ENCODE results near the gene MAK. TPM values are rescaled to one million over a fixed set of nuclear protein-coding genes. Genes with fewer than 3 reads are reported as not detected.
"Not testable (repeated sequence)": the region's sequence is repeated elsewhere in the genome, so short reads cannot be mapped to it uniquely, and the experiment has no call there.

MAK gene
- total and polyA plus RNA-seq, 2 donors, result 0.09 to 0.11 TPM

GRCh38 chr6:10880366-10880765 is 42.0 kb upstream of the MAK start:
- peaks cover 45 to 76% of the 10 kb centered on the region in 2 donors for H3K27me3 ChIP-seq (ENCODE audit: control insufficient read depth in 2 of 2, insufficient read depth in 1 of 2, low read length in 1 of 2)

GRCh38 chr6:10877871-10878270 is 39.5 kb upstream of the MAK start:
- Histone ChIP-seq H3K4me1 (ENCODE audit: control insufficient read depth in 2 of 2, insufficient read depth in 2 of 2, low read length in 2 of 2) (peaks cover 0 to 8% of the 10 kb centered on the region in 2 donors), H3K27me3 (ENCODE audit: control insufficient read depth in 2 of 2, insufficient read depth in 1 of 2, low read length in 1 of 2) (peaks cover 29 to 51% of the 10 kb centered on the region in 2 donors), H3K9me3 (ENCODE audit: control insufficient read depth in 2 of 2, insufficient read depth in 1 of 2, low read length in 1 of 2) (peaks cover 0 to 11% of the 10 kb centered on the region in 2 donors), H3K36me3 (ENCODE audit: control insufficient read depth in 2 of 2, insufficient read depth in 2 of 2, low read length in 1 of 2) (no peaks in the 10 kb centered on the region), H3K27ac (ENCODE audit: low read depth in 1 of 2, low read length in 1 of 2) (no peak overlapping the region), H3K4me3 (ENCODE audit: low read length in 2 of 2) (no peak overlapping the region)
- no peak for DNase-seq (ENCODE audit: low read depth in 6 of 9, low spot score in 9 of 9)
- 93% methylated on average over 1 of the region's 1 CpG for WGBS

More at GRCh38 chr6:10880366-10880765, 42.0 kb upstream of the MAK start:
- 97% methylated on average over 2 of the region's 2 CpGs for WGBS
- no peak overlapping the region for H3K27ac ChIP-seq (ENCODE audit: low read depth in 1 of 2, low read length in 1 of 2)
- no peak overlapping the region for H3K4me3 ChIP-seq (ENCODE audit: low read length in 2 of 2)
- H3K9me3 ChIP-seq (ENCODE audit: control insufficient read depth in 2 of 2, insufficient read depth in 1 of 2, low read length in 1 of 2), result peaks cover 0 to 21% of the 10 kb centered on the region in 2 donors
- no peaks in the 10 kb centered on the region for H3K36me3 ChIP-seq (ENCODE audit: control insufficient read depth in 2 of 2, insufficient read depth in 2 of 2, low read length in 1 of 2)
- DNase-seq (ENCODE audit: low read depth in 6 of 9, low spot score in 9 of 9), result no peak
- H3K4me1 ChIP-seq (ENCODE audit: control insufficient read depth in 2 of 2, insufficient read depth in 2 of 2, low read length in 2 of 2), result peaks cover 0 to 20% of the 10 kb centered on the region in 2 donors

GRCh38 chr6:10877012-10877411 is 38.7 kb upstream of the MAK start:
- whole genome bisulfite sequencing, result 97% methylated on average over 14 of the region's 14 CpGs
- no peak for DNase-seq (ENCODE audit: low read depth in 6 of 9, low spot score in 9 of 9)

GRCh38 chr6:10875026-10875425 is 36.7 kb upstream of the MAK start:
- DNase-seq (ENCODE audit: low read depth in 6 of 9, low spot score in 9 of 9), result no peak
- Histone ChIP-seq H3K4me3 (ENCODE audit: low read length in 2 of 2) (no peak overlapping the region), H3K4me1 (ENCODE audit: control insufficient read depth in 2 of 2, insufficient read depth in 2 of 2, low read length in 2 of 2) (no peaks in the 10 kb centered on the region), H3K27ac (ENCODE audit: low read depth in 1 of 2, low read length in 1 of 2) (no peak overlapping the region), H3K9me3 (ENCODE audit: control insufficient read depth in 2 of 2, insufficient read depth in 1 of 2, low read length in 1 of 2) (no peaks in the 10 kb centered on the region), H3K36me3 (ENCODE audit: control insufficient read depth in 2 of 2, insufficient read depth in 2 of 2, low read length in 1 of 2) (no peaks in the 10 kb centered on the region), H3K27me3 (ENCODE audit: control insufficient read depth in 2 of 2, insufficient read depth in 1 of 2, low read length in 1 of 2) (peaks cover 6 to 23% of the 10 kb centered on the region in 2 donors)
- WGBS, result 93% methylated on average over 4 of the region's 4 CpGs

More at GRCh38 chr6:10877012-10877411, 38.7 kb upstream of the MAK start:
- Histone ChIP-seq H3K9me3 (ENCODE audit: control insufficient read depth in 2 of 2, insufficient read depth in 1 of 2, low read length in 1 of 2) (peaks cover 0 to 4% of the 10 kb centered on the region in 2 donors), H3K27me3 (ENCODE audit: control insufficient read depth in 2 of 2, insufficient read depth in 1 of 2, low read length in 1 of 2) (peaks cover 22 to 43% of the 10 kb centered on the region in 2 donors), H3K4me1 (ENCODE audit: control insufficient read depth in 2 of 2, insufficient read depth in 2 of 2, low read length in 2 of 2) (peaks cover 0 to 5% of the 10 kb centered on the region in 2 donors), H3K27ac (ENCODE audit: low read depth in 1 of 2, low read length in 1 of 2) (no peak overlapping the region), H3K4me3 (ENCODE audit: low read length in 2 of 2) (no peak overlapping the region), H3K36me3 (ENCODE audit: control insufficient read depth in 2 of 2, insufficient read depth in 2 of 2, low read length in 1 of 2) (no peaks in the 10 kb centered on the region)

GRCh38 chr6:10874207-10874606 is 35.9 kb upstream of the MAK start:
- WGBS, result 93% methylated on average over 6 of the region's 6 CpGs
- no peaks in the 10 kb centered on the region for H3K36me3 ChIP-seq (ENCODE audit: control insufficient read depth in 2 of 2, insufficient read depth in 2 of 2, low read length in 1 of 2)
- DNase-seq (ENCODE audit: low read depth in 6 of 9, low spot score in 9 of 9), result no peak
- no peaks in the 10 kb centered on the region for H3K9me3 ChIP-seq (ENCODE audit: control insufficient read depth in 2 of 2, insufficient read depth in 1 of 2, low read length in 1 of 2)
- no peaks in the 10 kb centered on the region for H3K4me1 ChIP-seq (ENCODE audit: control insufficient read depth in 2 of 2, insufficient read depth in 2 of 2, low read length in 2 of 2)
- no peak overlapping the region for H3K27ac ChIP-seq (ENCODE audit: low read depth in 1 of 2, low read length in 1 of 2)
- peaks cover 2 to 15% of the 10 kb centered on the region in 2 donors for H3K27me3 ChIP-seq (ENCODE audit: control insufficient read depth in 2 of 2, insufficient read depth in 1 of 2, low read length in 1 of 2)
- no peak overlapping the region for H3K4me3 ChIP-seq (ENCODE audit: low read length in 2 of 2)

GRCh38 chr6:10873374-10873773 is 35.0 kb upstream of the MAK start:
- no peaks in the 10 kb centered on the region for H3K4me1 ChIP-seq (ENCODE audit: control insufficient read depth in 2 of 2, insufficient read depth in 2 of 2, low read length in 2 of 2)
- H3K36me3 ChIP-seq (ENCODE audit: control insufficient read depth in 2 of 2, insufficient read depth in 2 of 2, low read length in 1 of 2), result no peaks in the 10 kb centered on the region
- peaks cover under 1 to 11% of the 10 kb centered on the region in 2 donors for H3K27me3 ChIP-seq (ENCODE audit: control insufficient read depth in 2 of 2, insufficient read depth in 1 of 2, low read length in 1 of 2)
- 58% methylated on average over 1 of the region's 1 CpG for WGBS
- H3K9me3 ChIP-seq (ENCODE audit: control insufficient read depth in 2 of 2, insufficient read depth in 1 of 2, low read length in 1 of 2), result no peaks in the 10 kb centered on the region
- no peak for DNase-seq (ENCODE audit: low read depth in 6 of 9, low spot score in 9 of 9)
- H3K27ac ChIP-seq (ENCODE audit: low read depth in 1 of 2, low read length in 1 of 2), result no peak overlapping the region
- H3K4me3 ChIP-seq (ENCODE audit: low read length in 2 of 2), result no peak overlapping the region

GRCh38 chr6:10867952-10868351 is 29.6 kb upstream of the MAK start:
- DNase-seq (ENCODE audit: low read depth in 6 of 9, low spot score in 9 of 9), result no peak
- H3K27me3 ChIP-seq (ENCODE audit: control insufficient read depth in 2 of 2, insufficient read depth in 1 of 2, low read length in 1 of 2), result no peaks in the 10 kb centered on the region
- H3K4me1 ChIP-seq (ENCODE audit: control insufficient read depth in 2 of 2, insufficient read depth in 2 of 2, low read length in 2 of 2), result no peaks in the 10 kb centered on the region
- H3K9me3 ChIP-seq (ENCODE audit: control insufficient read depth in 2 of 2, insufficient read depth in 1 of 2, low read length in 1 of 2), result no peaks in the 10 kb centered on the region
- no peak overlapping the region for H3K4me3 ChIP-seq (ENCODE audit: low read length in 2 of 2)
- WGBS, result 94% methylated on average over 3 of the region's 3 CpGs
- no peak overlapping the region for H3K27ac ChIP-seq (ENCODE audit: low read depth in 1 of 2, low read length in 1 of 2)
- H3K36me3 ChIP-seq (ENCODE audit: control insufficient read depth in 2 of 2, insufficient read depth in 2 of 2, low read length in 1 of 2), result no peaks in the 10 kb centered on the region

GRCh38 chr6:10866709-10867108 is 28.4 kb upstream of the MAK start:
- WGBS, result 95% methylated on average over 3 of the region's 3 CpGs
- H3K27ac ChIP-seq (ENCODE audit: low read depth in 1 of 2, low read length in 1 of 2); H3K36me3 ChIP-seq (ENCODE audit: control insufficient read depth in 2 of 2, insufficient read depth in 2 of 2, low read length in 1 of 2); DNase-seq (ENCODE audit: low read depth in 6 of 9, low spot score in 9 of 9); H3K27me3 ChIP-seq (ENCODE audit: control insufficient read depth in 2 of 2, insufficient read depth in 1 of 2, low read length in 1 of 2); H3K4me3 ChIP-seq (ENCODE audit: low read length in 2 of 2); H3K4me1 ChIP-seq (ENCODE audit: control insufficient read depth in 2 of 2, insufficient read depth in 2 of 2, low read length in 2 of 2); H3K9me3 ChIP-seq (ENCODE audit: control insufficient read depth in 2 of 2, insufficient read depth in 1 of 2, low read length in 1 of 2): not testable (repeated sequence)

- H3K27me3 ChIP-seq (ENCODE audit: control insufficient read depth in 2 of 2, insufficient read depth in 1 of 2, low read length in 1 of 2); H3K27ac ChIP-seq (ENCODE audit: low read depth in 1 of 2, low read length in 1 of 2); H3K9me3 ChIP-seq (ENCODE audit: control insufficient read depth in 2 of 2, insufficient read depth in 1 of 2, low read length in 1 of 2); H3K4me1 ChIP-seq (ENCODE audit: control insufficient read depth in 2 of 2, insufficient read depth in 2 of 2, low read length in 2 of 2); H3K36me3 ChIP-seq (ENCODE audit: control insufficient read depth in 2 of 2, insufficient read depth in 2 of 2, low read length in 1 of 2); DNase-seq (ENCODE audit: low read depth in 6 of 9, low spot score in 9 of 9); H3K4me3 ChIP-seq (ENCODE audit: low read length in 2 of 2): not testable (repeated sequence)
- WGBS, result 97% methylated on average over 7 of the region's 7 CpGs
Observed at GRCh38 chr6:10863031-10863430, 24.7 kb upstream of the MAK start.

GRCh38 chr6:10862361-10862760 is 24.0 kb upstream of the MAK start:
- Histone ChIP-seq H3K4me1 (ENCODE audit: control insufficient read depth in 2 of 2, insufficient read depth in 2 of 2, low read length in 2 of 2) (no peaks in the 10 kb centered on the region), H3K27ac (ENCODE audit: low read depth in 1 of 2, low read length in 1 of 2) (no peak overlapping the region), H3K27me3 (ENCODE audit: control insufficient read depth in 2 of 2, insufficient read depth in 1 of 2, low read length in 1 of 2) (no peaks in the 10 kb centered on the region), H3K9me3 (ENCODE audit: control insufficient read depth in 2 of 2, insufficient read depth in 1 of 2, low read length in 1 of 2) (no peaks in the 10 kb centered on the region), H3K4me3 (ENCODE audit: low read length in 2 of 2) (no peak overlapping the region), H3K36me3 (ENCODE audit: control insufficient read depth in 2 of 2, insufficient read depth in 2 of 2, low read length in 1 of 2) (no peaks in the 10 kb centered on the region)
- no peak for DNase-seq (ENCODE audit: low read depth in 6 of 9, low spot score in 9 of 9)
- 95% methylated on average over 4 of the region's 4 CpGs for WGBS
